SU-DHL-6 (cell line): ENCODE data around the gene TCF4.

Experiments used
- H2AFZ ChIP-seq: fragments of 200-600 bp; sonication (generic); 2 replicates; pipeline ENCODE4 v1.6.1; 2014; ENCODE audit warnings: low read depth, mild to moderate bottlenecking, moderate library complexity, mixed read lengths, antibody characterized with exemption, low read length; ENCODE audit not compliant: severe bottlenecking
- H3F3A ChIP-seq: fragments of 200-600 bp; shearing (Covaris generic); 2 replicates; pipeline ENCODE4 v1.6.0; 2016; ENCODE audit warnings: antibody characterized with exemption, mild to moderate bottlenecking; ENCODE audit not compliant: insufficient read depth
- H3K27ac ChIP-seq: fragments of 200-600 bp; sonication (generic); 2 replicates; pipeline ENCODE4 v1.5.1; 2016; ENCODE audit warnings: low read depth, mild to moderate bottlenecking, low read length, moderate library complexity, mixed read lengths
- H3K27me3 ChIP-seq: fragments of 200-600 bp; sonication (generic), shearing (Covaris generic); 2 replicates; pipeline ENCODE4 v1.6.0; 2014; ENCODE audit warnings: mild to moderate bottlenecking, low read length
- H3K36me3 ChIP-seq: fragments of 200-600 bp; sonication (generic); 2 replicates; pipeline ENCODE4 v1.6.1; 2014; ENCODE audit warnings: mild to moderate bottlenecking, low read length, mixed read lengths
- H3K4me2 ChIP-seq: fragments of 300-600, 200-600 bp; shearing (Covaris generic), sonication (generic); 2 replicates; pipeline ENCODE4 v1.6.0; 2014; ENCODE audit warnings: low read length, low read depth, mild to moderate bottlenecking; ENCODE audit not compliant: poor library complexity, severe bottlenecking
- H3K4me3 ChIP-seq: fragments of 200-600 bp; sonication (generic); 2 replicates; pipeline ENCODE4 v1.5.1; 2014; ENCODE audit warnings: antibody characterized with exemption, low read length, mild to moderate bottlenecking, mixed read lengths; ENCODE audit not compliant: insufficient read depth, poor library complexity, severe bottlenecking
- H3K79me2 ChIP-seq: fragments of 200-600 bp; sonication (generic); 2 replicates; pipeline ENCODE4 v1.6.1; 2014; ENCODE audit warnings: mild to moderate bottlenecking, low read length, moderate library complexity; ENCODE audit not compliant: insufficient read depth
- H3K9ac ChIP-seq: fragments of 200-600 bp; sonication (generic); 2 replicates; pipeline ENCODE4 v1.7.0; 2014; ENCODE audit warnings: mild to moderate bottlenecking, low read length
- H3K9me2 ChIP-seq: fragments of 200-600 bp; sonication (generic); replicated peaks from 2 replicates; pipeline ENCODE4 v1.6.1; 2014; ENCODE audit warnings: low read length; ENCODE audit not compliant: insufficient read depth
- H3K9me3 ChIP-seq: fragments of 200-600 bp; sonication (generic); 2 replicates; pipeline ENCODE4 v1.6.1; 2014; ENCODE audit warnings: low read length, mixed read lengths; ENCODE audit not compliant: insufficient read depth
- H4K20me1 ChIP-seq: fragments of 200-600 bp; sonication (generic); 2 replicates; pipeline ENCODE4 v1.6.1; 2014; ENCODE audit warnings: low read depth, mild to moderate bottlenecking, antibody characterized with exemption, low read length, moderate library complexity, mixed read lengths
- EZH2phosphoT487 ChIP-seq: fragments of 200-600 bp; sonication (generic), shearing (Covaris generic); conservative IDR thresholded peaks from 2 replicates; pipeline ENCODE4 v1.6.1; 2018; ENCODE audit warnings: mild to moderate bottlenecking, antibody characterized with exemption, low read length, moderate library complexity, mixed read lengths
- TF ChIP-seq, protein P1 (sequence below): fragments of 200-600 bp; sonication (generic); IDR thresholded peaks from one replicate; pipeline ENCODE4 v1.5.1; 2017; ENCODE audit warnings: antibody characterized with exemption, mild to moderate bottlenecking, low read length, moderate library complexity; ENCODE audit not compliant: insufficient read depth, poor library complexity, severe bottlenecking

Gene TCF4

DNA sequence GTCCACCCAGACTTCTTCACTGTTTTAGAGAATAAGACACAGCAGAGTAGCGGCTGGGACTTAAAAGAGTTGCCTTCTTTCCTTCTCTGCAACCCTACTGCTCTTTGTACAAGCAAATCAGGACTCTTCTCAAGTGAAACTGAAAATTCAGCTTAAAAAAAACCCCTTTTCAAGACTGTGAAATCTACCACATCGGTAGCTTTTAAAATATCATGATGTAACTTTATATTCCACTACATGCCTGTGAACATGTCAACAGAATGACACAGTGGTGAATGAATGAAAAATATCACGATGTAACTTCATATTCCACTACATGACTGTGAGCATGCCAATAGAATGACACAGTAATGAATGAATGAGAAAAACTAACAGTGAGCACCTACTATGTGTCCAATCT, 53.4 kb downstream of the TCF4 start:
- Histone ChIP-seq H3K4me2 (no peak overlapping the region), H4K20me1 (no peaks in the 10 kb centered on the region), H3K79me2 (no peaks in the 10 kb centered on the region), H3K4me3 (no peak overlapping the region), H3K27ac (no peak overlapping the region), H3K9ac (no peak overlapping the region), H3K9me3 (no peaks in the 10 kb centered on the region), H3F3A (no peaks in the 10 kb centered on the region), H3K9me2 (no peaks in the 10 kb centered on the region), H3K36me3 (no peaks in the 10 kb centered on the region), H3K27me3 (no peaks in the 10 kb centered on the region), H2AFZ (no peak overlapping the region)
- TF ChIP-seq, protein P1, sequence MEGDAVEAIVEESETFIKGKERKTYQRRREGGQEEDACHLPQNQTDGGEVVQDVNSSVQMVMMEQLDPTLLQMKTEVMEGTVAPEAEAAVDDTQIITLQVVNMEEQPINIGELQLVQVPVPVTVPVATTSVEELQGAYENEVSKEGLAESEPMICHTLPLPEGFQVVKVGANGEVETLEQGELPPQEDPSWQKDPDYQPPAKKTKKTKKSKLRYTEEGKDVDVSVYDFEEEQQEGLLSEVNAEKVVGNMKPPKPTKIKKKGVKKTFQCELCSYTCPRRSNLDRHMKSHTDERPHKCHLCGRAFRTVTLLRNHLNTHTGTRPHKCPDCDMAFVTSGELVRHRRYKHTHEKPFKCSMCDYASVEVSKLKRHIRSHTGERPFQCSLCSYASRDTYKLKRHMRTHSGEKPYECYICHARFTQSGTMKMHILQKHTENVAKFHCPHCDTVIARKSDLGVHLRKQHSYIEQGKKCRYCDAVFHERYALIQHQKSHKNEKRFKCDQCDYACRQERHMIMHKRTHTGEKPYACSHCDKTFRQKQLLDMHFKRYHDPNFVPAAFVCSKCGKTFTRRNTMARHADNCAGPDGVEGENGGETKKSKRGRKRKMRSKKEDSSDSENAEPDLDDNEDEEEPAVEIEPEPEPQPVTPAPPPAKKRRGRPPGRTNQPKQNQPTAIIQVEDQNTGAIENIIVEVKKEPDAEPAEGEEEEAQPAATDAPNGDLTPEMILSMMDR: no peak
- no peak for TF ChIP-seq EZH2phosphoT487

DNA sequence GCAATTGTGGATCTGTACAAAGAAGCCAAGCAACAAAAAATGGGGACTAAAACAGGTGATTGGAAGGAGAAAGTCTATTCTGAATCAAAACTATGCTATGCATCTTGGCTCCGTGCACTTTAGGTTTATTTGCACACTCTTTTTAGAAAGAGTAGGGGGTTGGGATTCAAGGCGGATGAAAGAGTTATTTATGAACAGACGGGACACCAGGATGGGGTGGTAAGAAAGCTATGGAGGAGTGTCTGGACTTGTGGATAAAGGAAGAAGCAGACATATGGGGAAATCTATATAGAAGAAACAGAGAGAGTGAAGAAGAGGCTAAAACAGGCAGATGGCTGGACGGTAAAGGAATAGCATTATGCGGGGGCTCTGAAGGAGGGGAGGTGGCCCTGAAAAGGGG, 57.8 kb downstream of the TCF4 start:
- TF ChIP-seq EZH2phosphoT487: no peak
- TF ChIP-seq, protein P1: no peak
- no peaks in the 10 kb centered on the region for H3K79me2 ChIP-seq
- no peak overlapping the region for H3K27ac ChIP-seq

DNA sequence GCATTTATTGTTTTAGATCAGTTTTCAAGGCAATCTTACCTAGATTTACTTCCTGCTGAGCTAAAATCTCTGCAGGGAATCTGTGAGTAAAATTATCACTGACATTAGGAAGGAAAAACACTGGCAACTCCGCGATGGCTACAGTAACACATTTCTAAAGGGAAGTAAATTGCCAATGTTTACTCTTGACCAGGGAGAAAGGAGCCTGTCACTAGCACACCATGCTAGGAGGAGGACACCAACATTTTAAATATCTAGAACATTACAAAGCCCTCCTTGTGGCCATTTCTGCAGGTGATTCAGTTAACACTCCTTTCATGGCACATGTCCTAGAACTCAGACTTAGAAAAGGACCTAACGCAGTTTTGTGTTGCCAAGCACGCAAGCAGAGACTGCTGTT, 58.4 kb downstream of the TCF4 start:
- Histone ChIP-seq H3F3A (no peaks in the 10 kb centered on the region), H3K27ac (no peak overlapping the region), H2AFZ (no peak overlapping the region), H3K9me3 (no peaks in the 10 kb centered on the region), H3K79me2 (no peaks in the 10 kb centered on the region), H3K36me3 (no peaks in the 10 kb centered on the region), H3K27me3 (no peaks in the 10 kb centered on the region), H3K9ac (no peak overlapping the region), H4K20me1 (no peaks in the 10 kb centered on the region), H3K4me3 (no peak overlapping the region), H3K4me2 (no peak overlapping the region), H3K9me2 (no peaks in the 10 kb centered on the region)
- no peak for TF ChIP-seq EZH2phosphoT487
- TF ChIP-seq, protein P1: no peak

More for the DNA sequence above, 57.8 kb downstream of the TCF4 start:
- Histone ChIP-seq H3K36me3 (no peaks in the 10 kb centered on the region), H3K4me2 (no peak overlapping the region), H3K9me2 (no peaks in the 10 kb centered on the region), H3K27me3 (no peaks in the 10 kb centered on the region), H2AFZ (no peak overlapping the region), H4K20me1 (no peaks in the 10 kb centered on the region), H3K9ac (no peak overlapping the region), H3F3A (no peaks in the 10 kb centered on the region), H3K9me3 (no peaks in the 10 kb centered on the region), H3K4me3 (no peak overlapping the region)
